Large intestine (tissue), 3 donors: ENCODE data around the gene PHLDB1. TPM values are rescaled to one million over a fixed set of nuclear protein-coding genes. Genes with fewer than 3 reads are reported as not detected.

ENCODE experiments used
- DNase-seq, 2 donors: peaks; one replicate each; pipeline versions ENCODE4 v3.0.0 to v3.0.0-alpha.2; 2013
- H3K27ac ChIP-seq: one replicate; pipeline ENCODE4 v1.5.1; 2013; ENCODE audit warnings: low read length
- H3K27me3 ChIP-seq: 2 replicates; pipeline ENCODE4 v1.6.1; 2013; ENCODE audit warnings: low read length; ENCODE audit not compliant: control insufficient read depth, insufficient read depth
- H3K36me3 ChIP-seq: 2 replicates; pipeline ENCODE4 v1.6.1; 2013; ENCODE audit warnings: low read length; ENCODE audit not compliant: control insufficient read depth, insufficient read depth
- H3K4me1 ChIP-seq: one replicate; pipeline ENCODE4 v1.6.1; 2013; ENCODE audit warnings: low read length; ENCODE audit not compliant: control insufficient read depth, insufficient read depth
- H3K4me3 ChIP-seq: one replicate; pipeline ENCODE4 v1.5.1; 2013; ENCODE audit warnings: low read length
- H3K9me3 ChIP-seq: one replicate; pipeline ENCODE4 v1.6.1; 2013; ENCODE audit warnings: mild to moderate bottlenecking, low read depth, low read length, moderate library complexity; ENCODE audit not compliant: control insufficient read depth
- WGBS: methylation state at CpG from one replicate; pipeline ENCODE4 v1.1.5; 2013; ENCODE audit warnings: low lambda C conversion rate; ENCODE audit not compliant: insufficient coverage; 5-methylcytosine and 5-hydroxymethylcytosine counted together
- polyA plus RNA-seq: library from polyadenylated mRNA; unstranded; fragments of 120-200 nt; gene quantifications from one replicate; pipeline ENCODE4 v1.2.1, GENCODE V29; 2013

The PHLDB1 gene
- polyA plus RNA-seq, 1 donor: 42.1 TPM

DNA sequence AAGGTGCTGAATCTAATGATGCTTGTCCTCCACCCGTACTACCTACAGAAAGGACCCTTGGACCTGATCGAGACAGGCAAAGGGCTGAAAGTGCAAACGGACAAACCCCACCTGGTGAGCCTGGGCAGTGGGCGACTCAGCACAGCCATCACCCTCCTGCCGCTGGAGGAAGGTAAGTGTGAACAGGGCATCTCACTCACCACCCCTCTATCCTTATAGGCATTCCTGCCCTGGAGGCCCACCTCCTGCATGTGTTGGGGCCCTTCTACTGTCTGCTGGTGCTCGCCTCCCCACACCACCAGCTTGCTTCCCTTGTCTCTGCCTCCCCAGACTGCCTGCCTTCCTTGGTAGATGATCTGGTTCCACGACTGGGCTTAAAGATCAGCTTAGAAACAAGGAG, 7.1 kb downstream of the PHLDB1 start:
- Histone ChIP-seq H3K27ac (no peak overlapping the region), H3K4me1 (peaks cover 17% of the 10 kb centered on the region), H3K27me3 (peaks cover 31% of the 10 kb centered on the region), H3K9me3 (no peaks in the 10 kb centered on the region), H3K36me3 (peaks cover 5% of the 10 kb centered on the region), H3K4me3 (no peak overlapping the region)
- no peak for DNase-seq
- WGBS: no CpG with 5 or more reads among the region's 7 CpGs

DNA sequence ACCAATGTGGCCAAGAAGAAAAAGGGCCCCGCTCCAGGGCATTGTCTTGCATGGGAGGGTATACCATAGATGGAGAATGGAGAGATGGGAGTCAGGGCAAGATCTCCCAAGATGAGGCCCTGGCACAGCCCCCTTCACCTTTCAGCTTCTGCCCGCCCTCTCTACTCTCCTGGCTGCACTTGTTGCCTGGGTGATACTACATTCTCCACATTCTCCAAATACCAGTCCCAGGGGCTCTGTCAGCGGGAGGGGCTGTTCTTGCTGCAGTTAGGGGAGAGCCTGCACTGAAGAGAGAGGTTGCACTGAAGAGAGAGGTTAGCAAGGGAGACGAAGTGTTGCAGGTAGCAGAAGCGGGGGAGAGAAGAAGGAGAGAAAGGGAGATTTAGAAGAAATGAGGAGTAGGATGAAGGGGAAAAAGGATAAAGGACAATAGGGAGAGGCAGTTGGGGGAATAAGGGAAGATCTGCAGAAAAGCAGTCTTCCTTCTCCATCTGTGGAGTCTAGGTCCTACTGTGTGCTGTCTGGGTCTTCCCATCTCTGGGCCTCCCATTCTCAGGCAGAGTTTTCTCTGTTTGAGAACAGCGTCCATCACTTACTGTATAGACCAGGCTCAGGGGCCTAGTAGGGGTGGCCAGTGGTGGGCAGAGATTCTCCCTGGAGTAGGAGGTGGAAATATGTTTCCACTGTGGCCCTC, 8.0 kb downstream of the PHLDB1 start:
- H3K27me3 ChIP-seq: peaks cover 22% of the 10 kb centered on the region
- WGBS: 40% methylated on average over 2 of the region's 6 CpGs
- no peak for DNase-seq

DNA sequence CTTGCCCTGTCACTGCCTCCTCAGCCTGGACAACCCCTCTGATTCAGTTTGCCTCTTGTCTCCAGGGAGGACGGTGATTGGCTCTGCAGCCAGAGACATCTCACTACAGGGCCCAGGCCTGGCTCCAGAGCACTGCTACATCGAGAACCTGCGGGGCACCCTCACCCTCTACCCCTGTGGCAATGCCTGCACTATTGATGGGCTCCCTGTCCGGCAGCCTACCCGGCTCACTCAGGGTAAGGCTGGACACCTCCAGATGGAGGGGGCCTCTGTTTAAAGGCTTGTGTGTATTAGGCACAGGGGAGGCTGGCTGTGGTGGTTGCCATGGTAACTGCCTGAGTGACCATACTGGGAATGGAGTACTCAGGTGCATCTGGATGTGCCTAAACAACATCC, 8.6 kb downstream of the PHLDB1 start:
- Histone ChIP-seq H3K27ac (no peak overlapping the region), H3K4me3 (no peak overlapping the region), H3K27me3 (peaks cover 16% of the 10 kb centered on the region), H3K36me3 (peaks cover 5% of the 10 kb centered on the region), H3K4me1 (peaks cover 19% of the 10 kb centered on the region), H3K9me3 (no peaks in the 10 kb centered on the region)
- WGBS: no CpG with 5 or more reads among the region's 5 CpGs
- DNase-seq: no peak

More for the DNA sequence above, 8.0 kb downstream of the PHLDB1 start:
- Histone ChIP-seq H3K4me1 (peaks cover 13% of the 10 kb centered on the region), H3K9me3 (no peaks in the 10 kb centered on the region), H3K4me3 (no peak overlapping the region), H3K36me3 (peaks cover 5% of the 10 kb centered on the region), H3K27ac (no peak overlapping the region)

DNA sequence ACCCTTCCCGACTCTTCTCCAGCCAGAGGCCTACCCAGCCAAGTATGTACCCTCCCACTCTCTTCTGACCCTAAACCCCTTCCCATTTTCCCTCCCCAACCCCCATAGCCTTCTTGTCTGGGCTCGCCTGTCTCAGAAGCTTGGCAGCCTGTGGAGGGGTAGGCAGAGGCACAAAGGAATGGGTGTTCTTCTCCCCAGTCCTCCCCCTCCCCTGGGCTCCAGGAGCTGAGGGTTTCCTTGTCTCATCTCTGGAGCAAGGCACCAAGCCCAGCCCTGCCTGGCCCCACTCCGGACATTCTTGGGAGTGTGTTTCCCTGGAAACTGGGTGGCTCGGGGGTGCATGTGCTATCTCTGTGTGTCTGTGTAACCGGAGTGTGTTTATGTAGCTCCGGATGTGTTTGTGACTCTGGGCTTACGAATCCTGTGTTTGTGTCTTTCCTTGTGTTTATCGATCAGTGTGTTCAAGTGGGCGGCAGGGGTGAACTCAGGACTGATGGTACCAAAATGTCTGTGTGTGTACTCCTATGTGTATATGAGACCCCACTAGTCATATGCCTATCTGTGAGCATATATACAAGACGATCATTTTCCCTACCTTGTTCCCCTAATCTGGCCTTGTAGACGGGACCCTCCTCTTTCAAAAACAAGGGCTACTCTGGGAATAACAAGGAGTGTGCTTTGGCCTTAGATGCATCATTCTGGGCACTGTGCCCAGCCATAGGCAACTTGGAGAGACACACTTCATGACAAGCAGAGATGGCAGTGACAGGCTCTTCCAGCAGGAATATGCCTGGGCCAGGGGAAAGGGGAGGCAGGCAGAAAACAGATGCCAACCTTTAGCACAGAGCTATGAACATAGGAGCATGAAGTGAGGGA, 10.9 kb downstream of the PHLDB1 start:
- Histone ChIP-seq H3K4me3 (no peak overlapping the region), H3K36me3 (peaks cover 5% of the 10 kb centered on the region), H3K27me3 (peaks cover under 1% of the 10 kb centered on the region), H3K9me3 (no peaks in the 10 kb centered on the region), H3K27ac (peak overlapping the region; percentile 56), H3K4me1 (peaks cover 18% of the 10 kb centered on the region)
- peak in 1 of 2 donors; percentile 56 for DNase-seq
- WGBS: no CpG with 5 or more reads among the region's 11 CpGs

DNA sequence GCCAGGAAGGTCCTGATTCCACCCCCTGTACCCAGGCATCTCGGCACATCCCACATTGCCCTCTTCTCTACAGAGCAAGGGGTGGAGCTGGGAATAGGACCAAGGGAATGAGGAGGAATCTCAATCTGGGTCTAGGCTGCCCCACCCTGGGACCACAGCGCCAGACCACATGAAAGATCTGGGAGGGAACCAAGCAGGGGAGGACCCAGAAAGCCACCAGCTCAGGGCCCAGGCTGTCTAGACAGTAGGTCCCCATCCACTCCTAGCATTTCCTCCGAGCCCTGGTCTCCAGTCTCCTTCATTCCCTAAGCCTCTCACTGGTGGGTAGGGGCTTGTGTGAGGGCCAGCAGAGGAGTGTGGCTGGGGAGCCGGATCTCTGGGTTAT, 11.6 kb downstream of the PHLDB1 start:
- Histone ChIP-seq H3K27ac (peak overlapping the region; percentile 32), H3K4me3 (no peak overlapping the region), H3K27me3 (no peaks in the 10 kb centered on the region), H3K36me3 (peaks cover 4% of the 10 kb centered on the region), H3K9me3 (no peaks in the 10 kb centered on the region), H3K4me1 (peaks cover 19% of the 10 kb centered on the region)
- DNase-seq: no peak
- WGBS: no CpG with 5 or more reads among the region's 4 CpGs

DNA sequence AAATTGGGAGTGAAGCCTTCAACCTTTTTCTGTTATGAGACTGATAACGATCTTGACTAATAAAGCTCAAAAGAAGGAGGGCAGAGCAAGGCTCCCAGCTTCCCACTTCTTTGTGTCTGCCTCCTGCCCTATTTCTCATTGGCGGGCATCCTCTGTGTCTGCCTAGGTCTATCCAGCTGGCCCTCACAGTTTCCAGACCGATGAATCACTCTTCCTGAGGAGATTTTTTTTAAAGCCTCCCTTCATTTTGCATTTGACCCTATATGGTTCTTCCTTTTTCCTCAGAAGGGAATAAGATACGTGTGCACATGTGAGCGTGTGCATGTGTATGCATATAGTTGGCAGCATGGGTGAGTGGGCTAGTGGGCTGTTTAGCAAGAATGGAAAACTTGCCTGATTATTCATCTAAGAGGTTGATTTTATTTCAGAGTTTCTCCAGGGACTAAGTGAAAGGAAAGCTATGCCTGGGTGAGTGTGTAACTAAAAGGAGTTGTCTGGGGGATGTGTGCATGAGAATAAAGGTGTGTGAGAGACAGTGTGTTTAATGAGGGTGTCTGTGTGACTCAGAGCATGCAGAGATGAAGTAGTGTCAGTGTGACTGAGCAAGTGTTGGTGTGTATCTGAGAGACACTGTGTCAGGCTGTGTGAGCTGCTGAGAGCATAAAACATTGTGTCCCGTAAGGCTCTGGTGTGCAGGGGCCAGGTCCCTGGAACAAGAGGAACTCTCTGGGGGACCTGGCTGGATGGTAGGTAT, 12.2 kb downstream of the PHLDB1 start:
- H3K4me3 ChIP-seq: no peak overlapping the region
- H3K9me3 ChIP-seq: no peaks in the 10 kb centered on the region
- peak overlapping the region; percentile 32 for H3K27ac ChIP-seq
- H3K27me3 ChIP-seq: no peaks in the 10 kb centered on the region
- H3K36me3 ChIP-seq: peaks cover 3% of the 10 kb centered on the region
- WGBS: no CpG with 5 or more reads among the region's 6 CpGs
- DNase-seq: no peak
- H3K4me1 ChIP-seq: peaks cover 19% of the 10 kb centered on the region

DNA sequence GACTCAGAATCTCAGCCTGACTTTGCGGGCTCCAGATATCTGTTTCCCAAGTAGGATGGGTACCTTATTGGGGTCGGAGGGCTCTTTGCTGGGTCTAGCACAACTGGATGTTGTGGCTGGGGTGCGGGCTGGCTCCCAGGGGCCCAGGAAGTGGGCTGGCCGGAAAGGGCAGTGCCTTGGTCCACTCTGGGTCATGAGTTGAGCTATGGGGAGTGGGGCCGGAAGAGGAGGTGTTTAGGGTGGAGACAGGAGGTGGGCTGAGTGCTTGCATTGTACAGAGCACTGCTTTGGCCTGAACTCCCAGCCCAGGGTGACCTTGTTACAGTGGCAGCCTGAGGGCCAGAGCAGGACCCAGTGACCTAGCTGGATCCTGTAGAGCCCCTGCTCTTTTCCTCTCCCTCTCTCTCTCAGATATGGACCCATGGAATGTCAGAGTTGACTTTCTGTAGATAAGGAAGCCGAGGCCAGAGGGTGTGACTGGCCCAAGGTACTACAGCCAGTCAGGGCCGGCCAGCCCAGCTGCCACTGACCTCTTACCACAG, 13.2 kb downstream of the PHLDB1 start:
- Histone ChIP-seq H3K27me3 (no peaks in the 10 kb centered on the region), H3K4me3 (peak overlapping the region; percentile 40), H3K4me1 (peaks cover 19% of the 10 kb centered on the region), H3K27ac (peak overlapping the region; percentile 51), H3K9me3 (no peaks in the 10 kb centered on the region), H3K36me3 (peaks cover 10% of the 10 kb centered on the region)
- no CpG with 5 or more reads among the region's 7 CpGs for WGBS
- no peak for DNase-seq

DNA sequence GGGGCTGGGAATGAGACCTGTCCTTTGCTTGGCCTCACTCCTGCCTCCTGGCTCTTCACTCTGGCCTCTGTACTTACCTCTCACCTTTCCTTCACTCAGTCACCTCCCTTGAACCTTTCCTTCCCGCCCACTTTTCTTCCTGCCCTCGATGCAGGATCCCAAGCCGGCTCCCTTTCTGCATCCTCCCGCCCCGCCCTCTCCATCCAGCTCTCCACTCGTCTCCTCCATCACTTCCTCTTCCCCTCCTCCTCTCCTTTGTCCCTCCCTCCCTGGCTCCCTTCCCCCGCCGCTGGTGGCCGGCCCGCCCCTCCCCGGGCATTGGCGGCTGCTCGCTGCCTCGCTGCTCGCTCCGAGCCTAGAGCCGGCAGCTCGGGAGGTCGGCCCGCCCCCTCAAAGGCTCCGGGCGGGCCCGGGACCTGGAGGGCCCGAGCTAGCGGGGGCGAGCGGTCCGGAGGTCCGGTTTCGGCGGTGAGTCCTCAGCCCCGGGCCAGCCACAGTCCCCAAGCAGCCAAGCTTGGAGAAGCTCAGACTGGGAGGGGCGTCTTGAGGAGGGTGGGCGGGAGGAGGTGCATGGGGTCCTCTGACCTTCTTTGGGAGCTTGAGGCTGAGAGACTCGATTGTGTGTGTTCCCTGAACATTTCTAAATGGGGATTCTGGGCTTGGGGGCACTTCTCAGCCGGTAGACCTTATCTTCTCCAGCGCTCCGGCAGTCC, 13.8 kb downstream of the PHLDB1 start:
- no peaks in the 10 kb centered on the region for H3K9me3 ChIP-seq
- no peaks in the 10 kb centered on the region for H3K27me3 ChIP-seq
- DNase-seq: peak in 1 of 2 donors; percentile 76
- WGBS: 2% methylated on average over 6 of the region's 38 CpGs
- peaks cover 9% of the 10 kb centered on the region for H3K36me3 ChIP-seq
- peak overlapping the region; percentile 56 for H3K27ac ChIP-seq
- peaks cover 19% of the 10 kb centered on the region for H3K4me1 ChIP-seq
- H3K4me3 ChIP-seq: peak overlapping the region; percentile 40

DNA sequence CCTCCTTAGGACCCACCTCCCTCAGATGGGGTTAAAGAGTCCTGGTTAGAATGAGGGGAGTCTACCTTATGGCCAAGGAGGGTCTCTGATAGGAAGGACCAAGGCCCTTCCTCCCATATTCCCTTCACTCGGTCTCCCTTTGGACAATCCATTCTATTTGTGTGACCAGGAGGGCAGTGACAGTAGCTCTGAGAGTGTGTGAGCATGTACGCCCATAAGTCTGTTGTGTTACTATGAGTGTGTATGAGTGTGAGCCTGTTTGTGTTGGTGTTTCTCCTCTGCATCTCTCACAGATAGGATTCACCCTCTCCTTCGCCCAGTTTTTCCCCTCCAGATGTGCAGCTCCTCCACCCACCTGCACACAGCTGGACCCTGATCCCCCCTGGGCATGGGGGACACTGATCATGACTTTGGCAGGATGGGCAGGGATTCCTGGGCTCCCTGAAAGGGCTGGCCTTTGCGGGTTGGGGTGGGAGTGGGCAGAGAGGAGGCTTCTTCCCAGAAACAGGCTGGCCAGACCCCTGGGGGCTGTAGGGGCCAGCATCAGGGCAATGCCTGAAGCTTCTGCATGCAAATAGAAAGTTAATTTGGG, 14.5 kb downstream of the PHLDB1 start:
- Histone ChIP-seq H3K27ac (peak overlapping the region; percentile 56), H3K36me3 (peaks cover 10% of the 10 kb centered on the region), H3K27me3 (no peaks in the 10 kb centered on the region), H3K4me3 (peak overlapping the region; percentile 40), H3K9me3 (no peaks in the 10 kb centered on the region), H3K4me1 (peaks cover 19% of the 10 kb centered on the region)
- DNase-seq: no peak
- no CpG with 5 or more reads among the region's 4 CpGs for whole genome bisulfite sequencing
